MCF 10A (cell line): ENCODE data around the gene PLCB1. TPM values are rescaled to one million over a fixed set of nuclear protein-coding genes. Genes with fewer than 3 reads are reported as not detected.

Experiments used
- BruUV-seq: library from RNA; stranded (reverse); fragments of 400-500 nt; replicated peaks from 2 replicates; lab custom pipeline; 2021; lab: Mats Ljungman, UMichigan
- CTCF ChIA-PET: fragments of 300-600 bp; sonication (Branson Sonifier 250); formaldehyde crosslinking; extraction: SDS; loops from one replicate; lab custom pipeline; 2021; ENCODE audit warnings: antibody characterized with exemption, inconsistent platforms; lab: Yijun Ruan, JAX
- POLR2A ChIA-PET: fragments of 300-600, 350-650 bp; sonication (Branson Sonifier 250); formaldehyde crosslinking; extraction: SDS; loops from one replicate; lab custom pipeline; 2020; ENCODE audit warnings: antibody characterized with exemption, inconsistent platforms; lab: Yijun Ruan, JAX
- DNase-seq: peaks from one replicate; pipeline ENCODE4 v3.0.0-alpha.2; 2018; ENCODE audit not compliant: unreplicated experiment
- H3K27ac Mint-ChIP-seq: one replicate; pipeline ENCODE4 v1.8.0; 2022; ENCODE audit warnings: mild to moderate bottlenecking, low read depth, mixed read lengths; ENCODE audit not compliant: unreplicated experiment
- H3K27me3 Mint-ChIP-seq: one replicate; pipeline ENCODE4 v1.8.0; 2022; ENCODE audit warnings: mixed read lengths; ENCODE audit not compliant: insufficient read depth, unreplicated experiment
- H3K36me3 Mint-ChIP-seq: one replicate; pipeline ENCODE4 v1.8.0; 2022; ENCODE audit warnings: mild to moderate bottlenecking, moderate library complexity, mixed read lengths; ENCODE audit not compliant: insufficient read depth, unreplicated experiment
- H3K4me1 Mint-ChIP-seq: one replicate; pipeline ENCODE4 v1.8.0; 2022; ENCODE audit warnings: mixed read lengths; ENCODE audit not compliant: insufficient read depth, unreplicated experiment
- H3K4me3 Mint-ChIP-seq: one replicate; pipeline ENCODE4 v1.8.0; 2022; ENCODE audit warnings: mild to moderate bottlenecking, moderate library complexity, mixed read lengths; ENCODE audit not compliant: unreplicated experiment
- H3K9me3 Mint-ChIP-seq: one replicate; pipeline ENCODE4 v1.8.0; 2022; ENCODE audit warnings: mixed read lengths; ENCODE audit not compliant: unreplicated experiment
- CTCF ChIP-seq: fragments of 200-600 bp; IDR thresholded peaks from one replicate; pipeline ENCODE4 v1.8.0; 2022; ENCODE audit warnings: antibody characterized with exemption, mild to moderate bottlenecking; ENCODE audit not compliant: unreplicated experiment
- intact Hi-C: fragments of 100-400 bp; cut with micrococcal nuclease; formaldehyde crosslinking; loops from 2 replicates; pipeline ENCODE4 v1.14.1; 2022
- total RNA-seq: library from RNA; stranded (reverse); gene quantifications from 2 replicates; pipeline ENCODE4 v1.2.3, GENCODE V29; 2022

Gene PLCB1
- total RNA-seq, 1 experiment from 2014 or later, result 5.9 TPM

GRCh38 chr20:8608470-8608869, 476.4 kb downstream of the PLCB1 start:
- Mint-ChIP-seq H3K36me3 (no peaks in the 10 kb centered on the region), H3K9me3 (no peaks in the 10 kb centered on the region), H3K27ac (no peak overlapping the region), H3K27me3 (no peaks in the 10 kb centered on the region), H3K4me3 (no peak overlapping the region), H3K4me1 (no peaks in the 10 kb centered on the region)
- intact Hi-C loops, result no loop called here
- POLR2A ChIA-PET, result interaction anchor here (0.6 kb wide), 1 partner anchor 196 kb away, joined by 4 read pairs; no protein-coding TSS in a partner anchor
- BruUV-seq, result no TSS peak
- no peak for TF ChIP-seq CTCF
- DNase-seq, result no peak
- CTCF ChIA-PET, result interaction anchor here (1.1 kb wide), 1 partner anchor 565 kb away, joined by 5 read pairs; no protein-coding TSS in a partner anchor

GRCh38 chr20:8616792-8617191, 484.7 kb downstream of the PLCB1 start:
- Mint-ChIP-seq H3K36me3 (no peaks in the 10 kb centered on the region), H3K27ac (no peak overlapping the region), H3K9me3 (no peaks in the 10 kb centered on the region), H3K27me3 (no peaks in the 10 kb centered on the region), H3K4me3 (no peak overlapping the region), H3K4me1 (no peaks in the 10 kb centered on the region)
- TF ChIP-seq CTCF, result no peak
- CTCF ChIA-PET, result interaction anchor here (0.6 kb wide), 1 partner anchor 191 kb away, joined by 4 read pairs; no protein-coding TSS in a partner anchor
- intact Hi-C loops, result no loop called here
- POLR2A ChIA-PET, result interaction anchor here (0.6 kb wide), 1 partner anchor 105 kb away, joined by 3 read pairs; no protein-coding TSS in a partner anchor
- no peak for DNase-seq
- BruUV-seq, result no TSS peak

GRCh38 chr20:8621001-8621400, 488.9 kb downstream of the PLCB1 start:
- intact Hi-C loops, result no loop called here
- Mint-ChIP-seq H3K4me1 (no peaks in the 10 kb centered on the region), H3K9me3 (no peaks in the 10 kb centered on the region), H3K27me3 (no peaks in the 10 kb centered on the region), H3K36me3 (no peaks in the 10 kb centered on the region), H3K4me3 (no peak overlapping the region), H3K27ac (no peak overlapping the region)
- no TSS peak for BruUV-seq
- TF ChIP-seq CTCF, result no peak
- CTCF ChIA-PET, result interaction anchor here (0.6 to 1.0 kb wide), 2 partner anchors 44 to 100 kb away, joined by 3 to 4 read pairs; no protein-coding TSS in a partner anchor
- DNase-seq, result no peak
- POLR2A ChIA-PET, result interaction anchor here (1.4 kb wide), 1 partner anchor 10 kb away, joined by 3 read pairs; no protein-coding TSS in a partner anchor

GRCh38 chr20:8624046-8624445, 492.0 kb downstream of the PLCB1 start:
- intact Hi-C loops, result no loop called here
- no peak for TF ChIP-seq CTCF
- no peak for DNase-seq
- Mint-ChIP-seq H3K27ac (no peak overlapping the region), H3K4me3 (no peak overlapping the region), H3K27me3 (no peaks in the 10 kb centered on the region), H3K4me1 (peaks cover 5% of the 10 kb centered on the region), H3K9me3 (no peaks in the 10 kb centered on the region), H3K36me3 (no peaks in the 10 kb centered on the region)
- ChIA-PET CTCF (interaction anchor here (0.5 kb wide), 1 partner anchor 71 kb away, joined by 3 read pairs; no protein-coding TSS in a partner anchor), POLR2A (interaction anchor here (0.9 kb wide), 1 partner anchor 487 kb away, joined by 3 read pairs; no protein-coding TSS in a partner anchor)
- BruUV-seq, result no TSS peak
